SU-DHL-6 (cell line): Measurements from ENCODE around the gene THOC6.

Source experiments
- H2AFZ ChIP-seq: fragments of 200-600 bp; sonication (generic); 2 replicates; pipeline ENCODE4 v1.6.1; 2014; ENCODE audit warnings: low read depth, mild to moderate bottlenecking, moderate library complexity, mixed read lengths, antibody characterized with exemption, low read length; ENCODE audit not compliant: severe bottlenecking
- H3F3A ChIP-seq: fragments of 200-600 bp; shearing (Covaris generic); 2 replicates; pipeline ENCODE4 v1.6.0; 2016; ENCODE audit warnings: antibody characterized with exemption, mild to moderate bottlenecking; ENCODE audit not compliant: insufficient read depth
- H3K27ac ChIP-seq: fragments of 200-600 bp; sonication (generic); 2 replicates; pipeline ENCODE4 v1.5.1; 2016; ENCODE audit warnings: low read depth, mild to moderate bottlenecking, low read length, moderate library complexity, mixed read lengths
- H3K27me3 ChIP-seq: fragments of 200-600 bp; sonication (generic), shearing (Covaris generic); 2 replicates; pipeline ENCODE4 v1.6.0; 2014; ENCODE audit warnings: mild to moderate bottlenecking, low read length
- H3K36me3 ChIP-seq: fragments of 200-600 bp; sonication (generic); 2 replicates; pipeline ENCODE4 v1.6.1; 2014; ENCODE audit warnings: mild to moderate bottlenecking, low read length, mixed read lengths
- H3K4me2 ChIP-seq: fragments of 300-600, 200-600 bp; shearing (Covaris generic), sonication (generic); 2 replicates; pipeline ENCODE4 v1.6.0; 2014; ENCODE audit warnings: low read length, low read depth, mild to moderate bottlenecking; ENCODE audit not compliant: poor library complexity, severe bottlenecking
- H3K4me3 ChIP-seq: fragments of 200-600 bp; sonication (generic); 2 replicates; pipeline ENCODE4 v1.5.1; 2014; ENCODE audit warnings: antibody characterized with exemption, low read length, mild to moderate bottlenecking, mixed read lengths; ENCODE audit not compliant: insufficient read depth, poor library complexity, severe bottlenecking
- H3K79me2 ChIP-seq: fragments of 200-600 bp; sonication (generic); 2 replicates; pipeline ENCODE4 v1.6.1; 2014; ENCODE audit warnings: mild to moderate bottlenecking, low read length, moderate library complexity; ENCODE audit not compliant: insufficient read depth
- H3K9ac ChIP-seq: fragments of 200-600 bp; sonication (generic); 2 replicates; pipeline ENCODE4 v1.7.0; 2014; ENCODE audit warnings: mild to moderate bottlenecking, low read length
- H3K9me2 ChIP-seq: fragments of 200-600 bp; sonication (generic); replicated peaks from 2 replicates; pipeline ENCODE4 v1.6.1; 2014; ENCODE audit warnings: low read length; ENCODE audit not compliant: insufficient read depth
- H3K9me3 ChIP-seq: fragments of 200-600 bp; sonication (generic); 2 replicates; pipeline ENCODE4 v1.6.1; 2014; ENCODE audit warnings: low read length, mixed read lengths; ENCODE audit not compliant: insufficient read depth
- H4K20me1 ChIP-seq: fragments of 200-600 bp; sonication (generic); 2 replicates; pipeline ENCODE4 v1.6.1; 2014; ENCODE audit warnings: low read depth, mild to moderate bottlenecking, antibody characterized with exemption, low read length, moderate library complexity, mixed read lengths
- CTCF ChIP-seq: fragments of 200-600 bp; sonication (generic); IDR thresholded peaks from one replicate; pipeline ENCODE4 v1.5.1; 2017; ENCODE audit warnings: antibody characterized with exemption, mild to moderate bottlenecking, low read length, moderate library complexity; ENCODE audit not compliant: insufficient read depth, poor library complexity, severe bottlenecking
- EZH2phosphoT487 ChIP-seq: fragments of 200-600 bp; sonication (generic), shearing (Covaris generic); conservative IDR thresholded peaks from 2 replicates; pipeline ENCODE4 v1.6.1; 2018; ENCODE audit warnings: mild to moderate bottlenecking, antibody characterized with exemption, low read length, moderate library complexity, mixed read lengths

Gene THOC6

GRCh38 chr16:3036726-3037315 lies 13.0 kb downstream of the THOC6 start, which contains the start of gene BICDL2:
Gene BICDL2 (minus strand): TSS chr16:3036944. CDS start chr16:3035496, 1,448 bp downstream.
- no peak within 1 kb of the TSS for H2AFZ ChIP-seq
- H4K20me1 ChIP-seq = no peaks in the 10 kb centered on the region
- H3K4me3 ChIP-seq = no peak within 1 kb of the TSS
- H3K9me3 ChIP-seq = no peaks in the 10 kb centered on the region
- no peaks in the 10 kb centered on the region for H3K9me2 ChIP-seq
- H3F3A ChIP-seq = no peaks in the 10 kb centered on the region
- no peaks in the 10 kb centered on the region for H3K27me3 ChIP-seq
- no peaks in the 10 kb centered on the region for H3K79me2 ChIP-seq
- no peak within 1 kb of the TSS for H3K4me2 ChIP-seq
- H3K9ac ChIP-seq = no peak within 1 kb of the TSS
- no peak within 1 kb of the TSS for H3K27ac ChIP-seq
- TF ChIP-seq EZH2phosphoT487 = no peak
- TF ChIP-seq CTCF = no peak
- H3K36me3 ChIP-seq = no peaks in the 10 kb centered on the region

- no peaks in the 10 kb centered on the region for H3K27me3 ChIP-seq
- H3K4me3 ChIP-seq = no peak overlapping the region
- no peak overlapping the region for H3K4me2 ChIP-seq
- no peaks in the 10 kb centered on the region for H4K20me1 ChIP-seq
- H3K79me2 ChIP-seq = no peaks in the 10 kb centered on the region
- H3K9me3 ChIP-seq = no peaks in the 10 kb centered on the region
- H3K27ac ChIP-seq = no peak overlapping the region
- no peaks in the 10 kb centered on the region for H3K9me2 ChIP-seq
- TF ChIP-seq CTCF (no peak), EZH2phosphoT487 (no peak)
- H2AFZ ChIP-seq = no peak overlapping the region
- H3K36me3 ChIP-seq = no peaks in the 10 kb centered on the region
- H3K9ac ChIP-seq = no peak overlapping the region
- no peaks in the 10 kb centered on the region for H3F3A ChIP-seq
Observed at GRCh38 chr16:3038256-3038655, 14.4 kb downstream of the THOC6 start.

- no peaks in the 10 kb centered on the region for H3F3A ChIP-seq
- H2AFZ ChIP-seq = no peak overlapping the region
- no peaks in the 10 kb centered on the region for H3K9me2 ChIP-seq
- H3K4me2 ChIP-seq = no peak overlapping the region
- no peaks in the 10 kb centered on the region for H3K36me3 ChIP-seq
- no peaks in the 10 kb centered on the region for H3K9me3 ChIP-seq
- H3K79me2 ChIP-seq = no peaks in the 10 kb centered on the region
- no peak overlapping the region for H3K9ac ChIP-seq
- H3K27me3 ChIP-seq = no peaks in the 10 kb centered on the region
- H3K4me3 ChIP-seq = no peak overlapping the region
- no peak overlapping the region for H3K27ac ChIP-seq
- TF ChIP-seq CTCF (no peak), EZH2phosphoT487 (no peak)
- no peaks in the 10 kb centered on the region for H4K20me1 ChIP-seq
Observed at GRCh38 chr16:3038896-3039295, 15.1 kb downstream of the THOC6 start.
